HG03103 (cell line): ENCODE measurements around the gene BTNL8.
A peak's percentile ranks its signal among the peaks of the same experiment; 100 is the strongest.

Source experiments
- ATAC-seq: cut with Tn5 transposase; IDR thresholded peaks from one replicate; pipeline ENCODE4 v1.9.1; 2021; ENCODE audit warnings: low read depth; ENCODE audit not compliant: unreplicated experiment

Gene BTNL8

DNA sequence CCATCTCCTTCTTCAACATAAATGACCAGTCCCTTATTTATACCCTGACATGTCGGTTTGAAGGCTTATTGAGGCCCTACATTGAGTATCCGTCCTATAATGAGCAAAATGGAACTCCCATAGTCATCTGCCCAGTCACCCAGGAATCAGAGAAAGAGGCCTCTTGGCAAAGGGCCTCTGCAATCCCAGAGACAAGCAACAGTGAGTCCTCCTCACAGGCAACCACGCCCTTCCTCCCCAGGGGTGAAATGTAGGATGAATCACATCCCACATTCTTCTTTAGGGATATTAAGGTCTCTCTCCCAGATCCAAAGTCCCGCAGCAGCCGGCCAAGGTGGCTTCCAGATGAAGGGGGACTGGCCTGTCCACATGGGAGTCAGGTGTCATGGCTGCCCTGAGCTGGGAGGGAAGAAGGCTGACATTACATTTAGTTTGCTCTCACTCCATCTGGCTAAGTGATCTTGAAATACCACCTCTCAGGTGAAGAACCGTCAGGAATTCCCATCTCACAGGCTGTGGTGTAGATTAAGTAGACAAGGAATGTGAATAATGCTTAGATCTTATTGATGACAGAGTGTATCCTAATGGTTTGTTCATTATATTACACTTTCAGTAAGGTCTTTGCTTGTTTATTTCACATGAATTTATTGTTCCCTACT, 51.5 kb downstream of the BTNL8 start:
- ATAC-seq, result no peak

DNA sequence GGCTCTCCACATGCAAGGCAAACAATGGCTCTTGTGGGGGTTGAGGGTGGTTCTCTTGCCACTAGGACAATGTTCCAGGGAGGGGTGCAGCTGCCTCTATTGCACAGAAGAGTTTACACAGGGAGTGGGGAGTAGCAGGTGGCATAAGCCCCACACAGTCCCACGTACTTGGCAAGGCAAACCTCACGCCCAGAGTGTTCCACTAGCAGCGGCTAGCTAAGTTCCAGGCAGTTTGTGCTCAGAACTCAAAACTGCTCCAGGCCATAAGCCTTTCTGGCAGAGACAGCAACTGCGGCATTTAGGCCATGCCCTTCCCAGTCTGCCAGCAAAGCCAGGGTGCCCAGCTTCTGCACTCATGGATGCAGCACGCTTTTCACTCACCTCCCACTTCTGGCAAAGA, 60.7 kb downstream of the BTNL8 start:
- no peak for ATAC-seq

DNA sequence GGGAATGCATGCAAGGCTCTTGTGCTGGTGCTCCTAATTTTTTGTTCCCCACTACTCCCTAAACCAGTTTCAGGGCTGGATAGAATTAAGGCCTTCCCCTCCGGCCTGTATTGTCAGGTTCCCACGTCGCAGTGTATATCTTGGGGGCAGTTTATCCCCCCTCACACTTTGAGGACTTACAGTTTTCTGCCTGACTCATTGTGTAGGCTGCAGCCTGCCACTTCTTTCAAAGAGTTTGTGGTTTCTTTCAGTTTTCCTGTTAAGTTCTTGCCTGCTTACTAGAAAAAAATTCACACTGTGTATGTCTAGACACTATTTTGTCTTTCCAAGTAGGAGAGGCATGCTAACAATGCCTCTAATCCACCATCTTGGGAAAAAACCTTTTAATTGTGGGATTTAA, 61.2 kb downstream of the BTNL8 start:
- ATAC-seq, result no peak

DNA sequence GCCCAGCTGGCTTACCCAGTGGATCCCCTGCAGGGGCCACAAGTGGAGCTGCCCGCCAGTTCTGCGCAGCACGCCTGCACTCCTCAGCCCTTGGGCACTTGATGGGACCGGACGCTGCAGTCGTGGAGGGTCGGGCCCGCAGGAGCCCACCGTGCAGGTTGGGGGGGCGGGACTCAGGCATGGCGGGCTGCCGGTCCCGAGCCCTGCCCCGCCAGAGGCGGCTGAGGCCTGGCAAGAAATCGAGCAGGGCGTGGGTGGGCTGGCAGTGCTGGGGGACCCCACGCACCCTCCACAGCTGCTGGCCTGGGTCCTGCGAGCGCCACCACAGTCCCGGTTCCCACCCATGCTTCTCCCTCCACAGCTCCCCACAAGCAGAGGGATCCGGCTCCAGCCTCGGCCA, 70.4 kb downstream of the BTNL8 start:
- ATAC-seq, result no peak

DNA sequence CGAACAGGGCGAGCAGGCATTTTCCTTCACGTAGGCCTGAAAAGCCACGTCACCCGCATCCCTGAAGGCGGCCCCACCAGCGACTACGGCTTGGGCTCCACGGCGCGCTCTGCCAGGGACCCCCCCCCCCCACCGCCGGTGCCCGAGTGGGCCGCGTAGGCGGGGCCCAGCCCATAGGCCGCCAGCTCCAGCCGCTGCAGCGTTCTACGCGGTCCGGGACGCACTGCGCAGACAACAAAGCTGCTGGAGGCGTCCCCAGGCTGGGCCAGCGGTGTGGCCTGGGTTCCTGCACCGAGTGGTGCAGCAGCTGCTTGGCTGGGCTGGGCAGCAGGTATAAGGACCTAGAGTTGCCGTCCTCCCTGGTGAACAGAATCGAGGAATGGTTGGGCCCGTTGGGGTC, 71.4 kb downstream of the BTNL8 start:
- no peak for ATAC-seq

DNA sequence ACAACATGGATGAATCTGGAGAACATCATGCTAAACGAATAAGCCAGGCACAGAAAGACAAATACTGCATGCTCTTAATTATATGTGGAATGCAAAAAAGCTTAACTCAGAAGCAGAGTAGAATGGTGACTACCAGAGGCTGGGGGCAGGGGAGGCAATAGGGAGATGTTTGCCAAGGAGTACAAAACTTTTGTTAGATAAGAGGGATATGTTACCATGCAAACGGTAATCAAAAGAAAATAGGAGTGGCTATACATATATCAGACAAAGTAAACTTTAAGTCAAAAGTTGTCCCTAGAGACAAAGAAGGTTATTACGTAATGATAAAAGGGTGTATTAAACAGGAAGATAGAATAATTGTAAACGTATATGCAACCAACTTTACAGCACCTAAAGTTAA, 71.9 kb downstream of the BTNL8 start:
- no peak for ATAC-seq

DNA sequence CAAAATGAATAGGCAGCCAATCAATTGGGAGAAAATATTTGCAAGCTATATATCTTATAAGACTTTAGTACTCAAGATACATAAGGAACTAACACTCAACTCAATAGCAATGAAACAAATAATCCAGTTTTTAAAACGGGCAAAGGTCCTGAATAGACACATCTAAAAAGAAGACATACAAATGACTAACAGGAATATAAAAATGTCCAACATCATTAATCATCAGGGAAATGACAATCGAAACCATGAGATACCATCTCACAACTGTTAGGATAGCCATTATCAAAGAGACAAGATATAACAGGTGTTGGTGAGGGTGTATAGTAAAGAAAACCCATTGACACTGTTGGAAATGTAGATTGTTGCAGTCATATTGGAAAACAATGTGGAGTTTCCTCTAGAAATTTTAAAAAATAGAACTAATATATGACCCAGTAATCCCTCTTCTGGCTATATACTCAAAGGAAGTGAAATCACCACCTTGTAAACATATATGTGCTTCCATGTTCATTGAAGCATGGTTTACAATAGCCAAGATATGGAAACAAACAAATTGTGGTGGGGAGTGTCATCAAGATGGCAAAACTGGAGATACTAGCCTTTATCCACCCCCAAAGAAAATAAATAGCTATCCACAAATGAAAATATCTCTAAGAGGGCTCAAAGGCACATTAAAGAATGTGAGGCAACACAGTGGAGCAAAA, 75.8 kb downstream of the BTNL8 start:
- no peak for ATAC-seq

DNA sequence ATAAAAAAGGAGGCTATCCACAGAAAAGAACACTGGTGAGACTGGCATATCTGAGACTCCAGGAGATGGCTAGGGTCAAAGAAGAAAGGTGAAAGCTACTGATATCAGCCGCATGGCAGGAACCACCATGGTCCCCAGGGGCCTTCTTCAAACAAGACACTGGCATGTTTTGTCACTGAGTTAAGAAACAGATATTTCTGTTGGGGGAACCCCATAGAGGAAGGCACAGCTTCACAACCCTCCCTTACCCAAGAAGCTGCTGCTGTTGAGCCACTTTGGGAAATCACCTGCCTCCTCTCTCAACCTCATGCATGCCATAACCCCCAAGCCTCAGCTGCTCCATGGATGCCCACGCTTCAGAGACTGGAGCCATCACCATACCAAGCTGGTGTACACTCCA, 76.4 kb downstream of the BTNL8 start:
- peak; percentile 67 for ATAC-seq

DNA sequence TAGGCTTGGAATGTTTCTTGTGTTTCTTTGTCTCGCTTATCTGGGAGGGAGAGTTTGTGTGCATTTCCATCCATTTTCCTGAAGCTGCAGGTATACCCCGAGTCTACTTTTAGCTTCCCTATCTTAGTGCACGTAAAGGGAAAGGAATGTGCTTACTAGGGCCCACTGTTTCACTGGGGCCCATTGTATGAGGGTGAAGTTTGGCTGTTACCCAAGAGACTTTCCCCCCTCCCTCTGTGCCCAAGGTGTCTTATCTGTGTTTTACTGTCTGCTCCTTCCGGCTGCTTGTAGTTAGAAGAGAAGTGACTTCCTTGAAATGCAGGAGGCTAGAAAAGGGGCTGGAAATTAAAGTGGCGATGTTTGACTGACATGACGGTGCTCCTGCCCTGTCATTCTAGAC, 77.6 kb downstream of the BTNL8 start:
- no peak for ATAC-seq

DNA sequence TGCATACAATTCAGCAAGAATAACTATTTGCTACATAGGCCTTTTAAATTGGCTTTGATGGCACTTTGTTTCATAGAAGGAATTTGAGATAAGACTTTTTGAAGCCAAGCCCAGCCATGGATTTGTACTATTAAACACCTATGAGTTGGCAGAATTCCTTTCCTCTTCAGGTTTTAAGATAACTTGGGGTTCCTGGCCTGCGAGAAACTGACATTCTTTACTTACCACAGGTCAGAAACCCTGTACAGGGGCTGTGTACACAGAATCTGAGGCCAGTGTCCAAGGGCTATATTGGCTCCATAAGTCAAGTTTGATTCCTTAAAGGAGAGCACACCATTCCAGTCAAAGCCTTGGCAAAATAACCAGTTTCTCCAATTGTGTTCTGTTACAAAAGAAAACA, 78.9 kb downstream of the BTNL8 start:
- no peak for ATAC-seq

DNA sequence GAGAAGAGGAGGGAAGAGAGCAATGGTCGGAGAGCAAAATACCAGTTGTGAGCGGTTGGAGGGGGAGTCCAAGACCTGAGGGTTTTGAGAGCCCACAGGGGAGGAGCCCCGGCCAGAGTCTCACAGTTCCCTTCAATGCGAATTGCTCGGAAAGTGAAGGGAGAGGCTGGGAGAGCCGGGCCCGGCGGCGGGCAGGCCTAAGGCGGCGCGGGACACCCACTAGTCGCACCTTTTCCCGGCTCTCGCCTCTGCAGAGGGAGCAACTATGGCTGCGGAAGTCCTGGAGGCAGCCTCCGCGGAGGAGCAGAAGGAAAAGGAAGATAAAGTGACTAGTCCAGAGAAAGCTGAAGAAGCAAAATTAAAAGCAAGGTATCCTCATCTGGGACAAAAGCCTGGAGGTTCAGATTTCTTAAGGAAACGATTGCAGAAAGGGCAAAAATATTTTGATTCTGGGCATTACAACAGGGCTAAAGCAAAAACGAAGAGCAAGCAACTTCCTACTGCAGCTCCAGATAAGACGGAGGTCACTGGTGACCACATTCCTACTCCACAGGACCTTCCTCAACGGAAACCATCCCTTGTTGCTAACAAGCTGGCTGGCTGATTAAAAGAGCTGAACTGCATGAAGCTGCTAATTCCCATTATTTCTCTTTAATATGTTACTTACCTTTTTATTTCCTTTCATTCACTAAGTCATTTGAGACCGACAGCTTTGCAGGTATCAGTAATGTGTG, 83.2 kb downstream of the BTNL8 start:
- ATAC-seq, result no peak

DNA sequence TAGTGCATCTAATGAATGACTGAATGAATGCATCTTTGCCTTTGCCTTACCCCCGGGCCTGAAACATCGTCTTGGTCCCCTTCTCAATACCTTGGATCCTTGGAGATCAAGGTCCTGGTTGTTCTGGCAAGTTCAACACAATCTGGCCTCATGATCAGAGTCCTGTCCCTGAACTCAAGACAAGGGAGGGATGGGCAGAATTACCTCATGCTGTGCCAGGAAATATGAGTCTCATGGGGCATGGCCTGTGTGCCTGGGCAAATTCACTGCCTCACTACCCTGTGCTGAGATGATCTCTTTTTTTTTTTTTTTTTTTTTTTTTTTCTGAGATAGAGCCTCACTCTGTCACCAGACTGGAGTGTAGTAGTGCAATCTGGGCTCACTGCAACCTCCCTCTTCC, 89.1 kb downstream of the BTNL8 start:
- ATAC-seq, result no peak

DNA sequence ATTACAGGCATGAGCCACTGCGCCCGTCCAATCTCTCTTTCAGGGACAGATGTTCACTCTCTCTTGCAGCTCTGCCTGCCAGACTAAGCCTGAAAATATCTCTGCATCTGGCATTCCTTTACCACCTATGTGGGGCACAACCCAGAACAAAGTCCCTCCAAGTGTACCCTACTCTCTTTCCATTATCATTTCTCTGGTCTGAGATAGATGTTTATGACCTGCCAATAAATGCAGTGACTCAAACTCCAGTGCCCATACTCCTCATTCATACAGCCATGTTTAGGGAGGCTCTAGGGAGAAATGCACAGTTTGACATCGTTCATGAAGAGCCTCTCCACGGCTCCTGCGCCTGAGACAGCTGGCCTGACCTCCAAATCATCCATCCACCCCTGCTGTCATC, 89.6 kb downstream of the BTNL8 start, which contains the start of gene BTNL3:
BTNL3 (plus strand) TSS at position 255 of the 400 bp plus-strand sequence. CDS start 183 bp downstream, outside the sequence.
- no peak for ATAC-seq

DNA sequence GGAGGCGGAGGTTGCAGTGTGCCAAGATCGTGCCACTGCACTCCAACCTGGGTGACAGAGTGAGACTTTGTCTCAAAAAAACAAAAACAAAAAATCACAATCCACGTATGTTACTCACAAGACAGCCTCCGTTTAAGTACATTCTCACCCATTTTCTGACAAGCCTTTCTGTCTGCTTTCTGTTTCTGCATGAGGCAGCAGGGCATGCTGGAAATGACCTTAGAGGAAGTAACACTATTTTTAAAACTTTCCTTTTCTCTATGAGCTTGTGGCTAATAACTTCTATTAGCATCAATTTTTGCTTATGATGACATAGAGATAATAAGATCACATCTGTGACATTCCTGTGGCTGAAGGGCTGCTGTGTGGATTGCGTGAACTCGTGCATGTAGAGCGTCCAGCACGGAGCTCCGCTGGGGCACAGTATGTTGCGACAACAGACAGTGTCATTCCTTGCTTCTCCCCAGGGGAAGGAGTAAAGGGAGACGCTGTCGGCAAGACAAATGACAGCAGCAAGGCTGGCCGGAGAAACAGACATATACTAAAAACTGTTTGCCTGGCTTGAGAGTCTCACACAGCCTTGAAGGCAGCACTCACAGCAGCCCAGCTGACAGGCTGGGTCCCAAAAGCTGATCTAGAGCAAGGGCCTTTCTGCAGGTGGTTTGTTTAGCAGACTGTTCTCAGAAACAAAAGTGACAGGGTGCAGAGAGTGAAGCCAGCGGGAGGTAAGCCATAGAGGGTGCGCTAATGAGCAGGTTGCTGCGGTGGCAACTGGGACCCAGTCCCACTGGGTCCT, 91.3 kb downstream of the BTNL8 start:
- ATAC-seq, result no peak

DNA sequence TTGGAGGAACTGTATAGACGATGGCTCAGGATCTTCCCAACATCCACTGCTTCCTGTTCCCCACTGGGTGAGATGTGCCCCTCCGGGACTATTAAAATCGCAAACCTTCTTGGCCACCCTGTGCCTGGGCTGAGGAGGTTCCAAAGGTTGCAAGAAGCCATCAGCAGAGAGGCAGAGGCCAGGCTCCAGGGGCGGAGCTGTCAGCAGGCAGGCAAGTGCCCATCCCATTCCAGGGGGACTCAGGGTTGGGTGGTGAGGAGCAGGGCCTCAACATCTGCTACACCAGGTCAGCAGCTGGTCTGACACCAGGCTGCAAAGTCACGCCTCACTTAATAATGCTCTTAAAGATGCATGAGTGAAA, 91.9 kb downstream of the BTNL8 start:
- no peak for ATAC-seq
